ENCODE results near the gene MKX. TPM values are rescaled to one million over a fixed set of nuclear protein-coding genes. Genes with fewer than 3 reads are reported as not detected.
A peak's percentile ranks its signal among the peaks of the same experiment; 100 is the strongest.

MKX gene
- total RNA-seq, 2 donors from 2014 or later = 2.7 to 8.4 TPM

DNA sequence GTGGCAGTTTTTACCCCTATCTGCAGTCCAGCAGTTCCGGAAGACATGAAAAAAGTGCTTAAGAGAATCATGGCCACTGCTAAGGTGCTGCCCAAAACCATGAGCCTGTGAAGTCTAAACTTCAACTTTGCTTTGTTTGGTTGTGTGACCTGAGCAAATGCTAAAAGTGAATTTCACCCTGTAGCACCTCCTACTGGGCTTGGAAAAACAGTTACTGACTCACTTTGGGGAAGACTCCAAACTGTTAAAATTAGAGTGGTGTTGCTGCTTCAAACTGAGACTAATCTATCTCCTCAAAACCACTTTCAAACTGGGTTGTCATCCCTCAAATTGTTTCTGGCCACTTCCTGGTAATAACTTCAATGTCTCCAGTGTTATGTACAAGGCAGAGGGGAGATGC lies 21.3 kb downstream of the MKX start:
- Histone ChIP-seq H3K27me3 (replicated peaks; ENCODE audit: insufficient read depth) (no peaks in the 10 kb centered on the region), H3K27ac (peak overlapping the region; percentile 43 to 69), H3K4me3 (no peak overlapping the region), H3K36me3 (no peaks in the 10 kb centered on the region), H3K4me1 (ENCODE audit: control insufficient read depth in 1 of 2, low read depth in 2 of 2) (peaks cover 26 to 60% of the 10 kb centered on the region in 2 donors), H3K9me3 (no peaks in the 10 kb centered on the region)
- DNase-seq (ENCODE audit: low spot score) = no peak
- ATAC-seq (ENCODE audit: insufficient number of reproducible peaks, low FRiP score, low read depth) = peak; percentile 19
- TF ChIP-seq, protein P1, sequence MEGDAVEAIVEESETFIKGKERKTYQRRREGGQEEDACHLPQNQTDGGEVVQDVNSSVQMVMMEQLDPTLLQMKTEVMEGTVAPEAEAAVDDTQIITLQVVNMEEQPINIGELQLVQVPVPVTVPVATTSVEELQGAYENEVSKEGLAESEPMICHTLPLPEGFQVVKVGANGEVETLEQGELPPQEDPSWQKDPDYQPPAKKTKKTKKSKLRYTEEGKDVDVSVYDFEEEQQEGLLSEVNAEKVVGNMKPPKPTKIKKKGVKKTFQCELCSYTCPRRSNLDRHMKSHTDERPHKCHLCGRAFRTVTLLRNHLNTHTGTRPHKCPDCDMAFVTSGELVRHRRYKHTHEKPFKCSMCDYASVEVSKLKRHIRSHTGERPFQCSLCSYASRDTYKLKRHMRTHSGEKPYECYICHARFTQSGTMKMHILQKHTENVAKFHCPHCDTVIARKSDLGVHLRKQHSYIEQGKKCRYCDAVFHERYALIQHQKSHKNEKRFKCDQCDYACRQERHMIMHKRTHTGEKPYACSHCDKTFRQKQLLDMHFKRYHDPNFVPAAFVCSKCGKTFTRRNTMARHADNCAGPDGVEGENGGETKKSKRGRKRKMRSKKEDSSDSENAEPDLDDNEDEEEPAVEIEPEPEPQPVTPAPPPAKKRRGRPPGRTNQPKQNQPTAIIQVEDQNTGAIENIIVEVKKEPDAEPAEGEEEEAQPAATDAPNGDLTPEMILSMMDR (IDR thresholded peaks at IDR 0.05) = peak; percentile 11

- Histone ChIP-seq H3K4me3 (no peak overlapping the region), H3K4me1 (ENCODE audit: control insufficient read depth in 1 of 2, low read depth in 2 of 2) (peaks cover 26 to 53% of the 10 kb centered on the region in 2 donors), H3K36me3 (no peaks in the 10 kb centered on the region), H3K27me3 (replicated peaks; ENCODE audit: insufficient read depth) (no peaks in the 10 kb centered on the region), H3K27ac (peak overlapping the region; percentile 43 to 69), H3K9me3 (no peaks in the 10 kb centered on the region)
- ATAC-seq (ENCODE audit: insufficient number of reproducible peaks, low FRiP score, low read depth) (no peak), DNase-seq (ENCODE audit: low spot score) (no peak)
- TF ChIP-seq, protein P1 (IDR thresholded peaks at IDR 0.05) = no peak
Measured at GRCh38 chr10:27723436-27723835, 22.2 kb downstream of the MKX start.

DNA sequence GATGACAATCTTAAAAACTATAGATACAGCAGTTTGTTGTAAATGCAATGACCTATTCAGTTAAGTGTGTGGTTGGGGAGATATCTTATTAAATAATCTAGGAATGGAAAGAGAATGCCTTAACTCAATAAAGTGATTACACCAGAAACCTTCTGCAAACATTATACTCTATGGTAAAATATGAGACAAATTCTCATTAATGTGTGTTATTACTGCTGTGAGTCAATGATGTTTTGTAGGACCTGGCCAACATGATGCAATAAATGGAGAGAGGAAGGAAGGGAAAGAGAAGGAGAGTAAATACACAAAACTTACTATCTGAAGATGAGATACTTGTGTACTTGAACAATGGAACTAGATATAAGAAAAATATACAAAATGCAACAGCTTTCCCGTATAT lies 25.1 kb downstream of the MKX start:
- ATAC-seq (ENCODE audit: insufficient number of reproducible peaks, low FRiP score, low read depth) (no peak), DNase-seq (ENCODE audit: low spot score) (no peak)
- H3K27ac ChIP-seq = no peak overlapping the region
- H3K9me3 ChIP-seq = no peaks in the 10 kb centered on the region
- no peaks in the 10 kb centered on the region for H3K36me3 ChIP-seq
- H3K4me3 ChIP-seq = no peak overlapping the region
- TF ChIP-seq, protein P1 (IDR thresholded peaks at IDR 0.05) = no peak
- peaks cover 25 to 42% of the 10 kb centered on the region in 2 donors for H3K4me1 ChIP-seq (ENCODE audit: control insufficient read depth in 1 of 2, low read depth in 2 of 2)
- H3K27me3 ChIP-seq (replicated peaks; ENCODE audit: insufficient read depth) = no peaks in the 10 kb centered on the region

GRCh38 chr10:27719052-27719451 lies 26.6 kb downstream of the MKX start:
- peaks cover 25 to 41% of the 10 kb centered on the region in 2 donors for H3K4me1 ChIP-seq (ENCODE audit: control insufficient read depth in 1 of 2, low read depth in 2 of 2)
- no peak for DNase-seq (ENCODE audit: low spot score)
- no peaks in the 10 kb centered on the region for H3K27me3 ChIP-seq (replicated peaks; ENCODE audit: insufficient read depth)
- no peaks in the 10 kb centered on the region for H3K36me3 ChIP-seq
- H3K9me3 ChIP-seq = no peaks in the 10 kb centered on the region
- H3K4me3 ChIP-seq = no peak overlapping the region
- no peak for ATAC-seq (ENCODE audit: insufficient number of reproducible peaks, low FRiP score, low read depth)
- H3K27ac ChIP-seq = no peak overlapping the region
- TF ChIP-seq, protein P1 (IDR thresholded peaks at IDR 0.05) = no peak

- H3K36me3 ChIP-seq = no peaks in the 10 kb centered on the region
- H3K9me3 ChIP-seq = no peaks in the 10 kb centered on the region
- TF ChIP-seq, protein P1 (IDR thresholded peaks at IDR 0.05) = no peak
- peaks cover 19 to 39% of the 10 kb centered on the region in 2 donors for H3K4me1 ChIP-seq (ENCODE audit: control insufficient read depth in 1 of 2, low read depth in 2 of 2)
- DNase-seq (ENCODE audit: low spot score) = no peak
- no peak overlapping the region for H3K4me3 ChIP-seq
- no peaks in the 10 kb centered on the region for H3K27me3 ChIP-seq (replicated peaks; ENCODE audit: insufficient read depth)
- no peak for ATAC-seq (ENCODE audit: insufficient number of reproducible peaks, low FRiP score, low read depth)
- H3K27ac ChIP-seq = no peak overlapping the region
Measured at GRCh38 chr10:27717861-27718260, 27.8 kb downstream of the MKX start.

Measured in thoracic aorta (tissue), 2 donors.